ENCODE data around the gene NPAS3.

The NPAS3 gene

DNA sequence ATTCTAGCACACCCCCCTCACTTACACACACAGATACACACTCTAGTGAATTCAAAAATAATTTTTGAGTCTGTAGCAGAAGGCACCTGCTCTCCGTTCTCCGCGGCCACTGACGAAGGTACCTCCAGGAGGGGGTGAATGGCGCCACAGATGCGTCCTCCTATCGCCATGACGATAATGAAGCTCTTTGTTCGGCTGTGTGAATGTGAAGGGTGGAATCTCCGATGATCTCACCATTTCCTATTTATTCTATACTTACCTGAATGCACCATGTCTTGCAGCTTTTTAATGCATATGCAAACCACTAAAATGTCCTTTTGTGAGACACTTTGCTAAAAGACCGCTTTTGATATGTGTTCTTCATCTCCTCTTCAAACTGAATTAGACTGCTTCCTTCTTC, 849.5 kb downstream of the NPAS3 start:
- DNase-seq (ENCODE audit: low read depth, low spot score) = no peak

DNA sequence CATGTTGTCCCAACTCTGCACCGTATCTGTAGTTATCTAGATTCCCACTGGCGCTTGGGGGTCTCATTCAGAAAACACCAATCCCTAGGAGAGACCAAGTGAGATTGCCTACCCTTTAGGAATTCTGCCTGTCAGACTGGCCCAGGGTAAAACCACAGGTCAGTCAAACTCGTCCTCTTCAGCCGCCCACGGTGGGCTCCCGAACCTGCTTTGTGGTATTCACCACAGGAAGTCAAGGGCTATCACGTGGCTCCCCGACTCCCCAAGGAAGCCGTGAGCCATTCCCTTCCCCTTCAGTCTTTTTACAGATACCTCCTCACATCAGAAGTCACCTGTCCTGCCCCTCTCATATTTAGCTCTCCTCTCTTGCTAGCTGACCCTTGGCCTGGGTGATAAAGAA, 852.3 kb downstream of the NPAS3 start:
- no peak for DNase-seq (ENCODE audit: low read depth, low spot score)

DNA sequence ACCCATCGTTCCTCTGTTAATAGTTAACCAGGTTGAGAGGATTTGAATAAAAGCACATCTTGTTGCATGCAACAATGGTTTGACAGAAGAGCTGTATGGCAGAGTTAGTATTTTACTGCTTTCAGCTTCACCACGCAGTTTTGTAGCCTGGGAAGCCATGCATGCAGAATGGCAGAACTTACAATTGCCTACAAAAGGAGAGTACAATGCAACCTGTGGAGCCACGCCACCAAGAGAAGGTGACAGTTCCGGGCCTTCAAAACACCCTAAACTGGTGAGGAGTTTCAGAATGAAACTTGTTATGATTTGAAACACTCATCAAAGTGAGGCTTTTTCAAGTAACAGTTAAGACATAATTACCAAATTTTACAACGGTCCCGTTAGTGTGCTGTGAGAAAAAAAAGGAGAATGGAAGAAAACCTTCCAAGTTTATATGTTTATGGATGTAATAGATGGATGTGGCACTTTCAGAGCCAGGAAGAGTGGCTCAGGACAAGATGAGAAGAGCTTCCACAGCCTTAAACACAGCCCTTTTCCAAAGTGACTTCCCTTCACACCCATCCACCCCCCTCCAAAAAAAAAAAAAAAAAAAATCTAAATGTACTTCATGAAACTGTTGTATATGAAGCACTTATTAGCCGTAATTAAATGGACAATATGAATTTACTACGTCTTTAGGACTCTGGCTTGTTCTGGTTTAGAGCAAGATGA, 853.5 kb downstream of the NPAS3 start:
- DNase-seq (ENCODE audit: low read depth, low spot score) = no peak

DNA sequence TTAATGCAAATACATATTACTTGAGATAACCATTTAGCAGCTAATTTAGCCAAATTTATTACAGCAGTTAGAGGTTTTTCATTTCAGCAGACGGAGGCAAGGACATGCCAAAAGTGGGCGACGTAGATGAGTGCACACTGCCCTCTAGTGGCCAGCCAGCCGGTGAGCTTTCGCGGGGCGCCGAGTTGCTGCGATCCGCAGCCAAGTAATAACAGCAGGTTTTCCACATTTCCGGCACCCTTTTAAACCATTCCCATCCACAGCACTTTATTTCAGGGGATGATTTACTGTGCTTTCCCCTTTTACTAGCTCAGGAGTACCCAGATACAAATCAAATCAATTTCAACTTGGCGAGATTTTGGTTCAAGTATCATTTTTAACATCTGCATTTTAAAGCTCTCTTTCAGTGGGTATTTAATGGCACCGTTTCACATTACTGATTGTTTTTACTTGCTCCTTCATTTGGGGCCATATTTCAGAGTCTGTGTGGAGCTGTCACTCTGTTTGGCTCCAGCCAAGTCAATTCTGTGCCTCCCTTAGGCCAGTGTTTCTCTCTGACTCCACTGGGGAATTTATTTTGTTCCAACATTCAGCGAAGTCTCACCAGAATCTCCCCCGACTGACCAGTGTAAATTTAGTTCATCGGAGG, 854.2 kb downstream of the NPAS3 start:
- DNase-seq (ENCODE audit: low read depth, low spot score) = peak; percentile 34

DNA sequence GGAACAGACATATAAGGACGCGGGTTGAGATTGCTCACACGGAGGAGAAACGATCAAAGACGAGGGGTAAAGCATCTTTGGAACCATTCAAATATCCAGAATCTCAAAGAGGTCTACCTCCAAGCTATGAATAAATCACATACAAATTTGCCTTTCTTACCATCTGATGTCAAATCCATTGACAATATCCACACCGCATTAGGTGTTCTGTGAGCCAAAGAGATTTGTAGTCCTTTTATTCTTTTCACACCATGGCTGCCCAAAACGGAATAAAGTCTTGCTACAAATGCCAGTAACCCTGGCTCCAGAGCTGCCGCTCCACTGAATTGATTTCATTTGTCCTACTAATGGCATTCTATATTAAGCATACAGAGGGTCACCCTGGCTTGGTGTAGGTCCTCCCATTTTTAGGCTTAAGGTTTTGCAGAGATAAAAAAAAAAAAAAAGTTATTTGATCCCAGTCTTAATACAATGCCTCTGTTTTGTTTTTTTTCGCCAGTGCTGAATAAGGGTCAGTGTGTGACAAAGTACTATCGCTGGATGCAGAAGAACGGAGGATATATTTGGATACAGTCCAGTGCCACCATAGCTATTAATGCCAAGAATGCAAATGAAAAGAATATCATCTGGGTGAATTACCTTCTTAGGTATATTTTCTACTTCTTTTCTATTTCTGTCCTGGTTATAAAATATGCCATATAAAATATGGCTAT, 854.9 kb downstream of the NPAS3 start:
- no peak for DNase-seq (ENCODE audit: low read depth, low spot score)

DNA sequence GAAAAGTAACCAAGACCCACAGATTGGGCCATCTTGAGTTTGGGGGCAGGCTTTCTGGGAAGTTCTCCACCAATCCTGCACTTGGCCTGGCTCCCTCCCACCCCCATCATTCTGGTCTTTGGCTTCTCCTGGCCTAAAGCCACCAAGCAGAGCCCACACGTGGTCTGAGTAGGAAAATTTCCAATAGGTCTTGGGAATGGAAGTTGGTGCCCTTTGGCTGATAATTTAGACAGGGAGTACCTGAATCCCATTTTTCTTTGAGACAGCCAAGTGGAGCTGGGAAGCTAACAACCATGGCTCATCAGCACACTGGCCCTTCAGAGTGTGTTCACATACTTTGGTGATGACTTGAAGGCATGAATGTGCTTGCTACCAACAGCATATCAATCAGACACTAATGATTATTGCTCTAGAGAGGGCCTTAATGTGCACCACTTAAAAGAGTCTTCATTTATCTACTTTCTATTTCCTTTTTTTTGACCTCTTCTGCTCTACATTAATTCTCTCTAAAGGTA, 856.2 kb downstream of the NPAS3 start:
- DNase-seq (ENCODE audit: low read depth, low spot score) = no peak

DNA sequence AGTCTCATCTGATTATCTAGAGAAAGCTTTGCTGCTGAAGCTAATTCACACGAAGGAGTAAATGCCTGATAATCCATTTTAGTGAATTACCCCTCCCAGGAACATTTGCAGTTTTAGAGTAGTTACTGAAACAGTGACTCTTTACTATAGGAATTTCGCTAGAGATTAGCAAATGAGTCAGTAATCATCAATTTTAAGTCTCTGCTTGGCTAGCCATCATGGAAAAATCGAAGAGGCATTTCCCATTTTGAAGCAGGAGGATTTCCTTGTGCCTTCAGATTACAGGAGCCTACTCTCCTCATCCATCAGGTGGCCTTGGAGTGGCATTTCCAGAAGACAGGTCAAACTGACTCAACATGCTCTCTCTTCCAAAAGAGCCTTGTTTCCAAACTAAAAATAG, 857.7 kb downstream of the NPAS3 start:
- no peak for DNase-seq (ENCODE audit: low read depth, low spot score)

DNA sequence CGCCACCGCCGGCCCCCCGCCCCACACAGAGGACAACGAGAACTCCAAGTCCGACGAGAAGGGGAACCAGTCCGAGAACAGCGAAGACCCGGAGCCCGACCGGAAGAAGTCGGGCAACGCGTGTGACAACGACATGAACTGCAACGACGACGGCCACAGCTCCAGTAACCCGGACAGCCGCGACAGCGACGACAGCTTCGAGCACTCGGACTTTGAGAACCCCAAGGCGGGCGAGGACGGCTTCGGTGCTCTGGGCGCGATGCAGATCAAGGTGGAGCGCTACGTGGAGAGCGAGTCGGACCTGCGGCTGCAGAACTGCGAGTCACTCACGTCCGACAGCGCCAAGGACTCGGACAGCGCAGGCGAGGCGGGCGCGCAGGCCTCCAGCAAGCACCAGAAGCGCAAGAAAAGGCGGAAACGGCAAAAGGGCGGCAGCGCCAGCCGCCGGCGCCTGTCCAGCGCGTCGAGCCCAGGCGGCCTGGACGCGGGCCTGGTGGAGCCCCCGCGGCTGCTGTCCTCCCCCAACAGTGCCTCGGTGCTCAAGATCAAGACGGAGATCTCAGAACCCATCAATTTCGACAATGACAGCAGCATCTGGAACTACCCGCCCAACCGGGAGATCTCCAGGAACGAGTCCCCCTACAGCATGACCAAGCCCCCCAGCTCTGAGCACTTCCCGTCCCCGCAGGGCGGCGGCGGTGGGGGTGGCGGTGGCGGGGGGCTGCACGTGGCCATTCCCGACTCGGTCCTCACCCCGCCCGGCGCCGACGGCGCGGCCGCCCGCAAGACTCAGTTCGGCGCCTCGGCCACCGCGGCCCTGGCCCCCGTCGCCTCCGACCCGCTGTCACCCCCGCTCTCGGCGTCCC, 861.3 kb downstream of the NPAS3 start:
- no peak for DNase-seq (ENCODE audit: low read depth, low spot score)

DNA sequence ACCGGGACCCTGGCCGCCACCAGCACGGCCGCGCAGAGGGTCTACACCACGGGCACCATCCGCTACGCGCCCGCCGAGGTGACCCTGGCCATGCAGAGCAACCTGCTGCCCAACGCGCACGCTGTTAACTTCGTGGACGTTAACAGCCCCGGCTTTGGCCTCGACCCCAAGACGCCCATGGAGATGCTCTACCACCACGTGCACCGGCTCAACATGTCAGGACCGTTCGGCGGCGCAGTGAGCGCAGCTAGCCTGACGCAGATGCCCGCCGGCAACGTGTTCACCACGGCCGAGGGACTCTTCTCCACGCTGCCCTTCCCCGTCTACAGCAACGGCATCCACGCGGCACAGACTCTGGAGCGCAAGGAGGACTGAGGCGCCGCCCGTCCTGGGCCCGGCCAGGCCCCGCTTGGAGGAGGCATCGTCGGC, 862.1 kb downstream of the NPAS3 start:
- DNase-seq (ENCODE audit: low read depth, low spot score) = no peak

DNA sequence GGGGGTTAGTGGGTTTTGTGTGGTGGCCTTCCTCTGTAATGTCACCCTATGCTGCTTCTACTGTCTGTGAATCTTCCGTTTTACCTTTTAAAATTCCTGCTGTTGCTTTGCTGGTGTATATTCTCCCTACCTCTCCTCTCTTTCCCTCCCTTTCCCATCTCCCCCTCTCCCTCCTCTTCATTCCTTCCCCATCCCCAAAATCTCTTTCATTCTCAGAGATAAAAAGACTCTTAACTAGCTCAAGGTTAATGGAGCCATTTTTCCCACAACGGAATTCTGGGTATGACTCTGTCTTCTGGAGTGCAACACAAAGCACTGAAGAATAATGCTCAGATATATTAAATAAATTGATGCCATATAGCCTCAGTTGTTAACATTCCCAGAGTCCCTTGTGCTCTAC, 864.1 kb downstream of the NPAS3 start:
- DNase-seq (ENCODE audit: low read depth, low spot score) = no peak

DNA sequence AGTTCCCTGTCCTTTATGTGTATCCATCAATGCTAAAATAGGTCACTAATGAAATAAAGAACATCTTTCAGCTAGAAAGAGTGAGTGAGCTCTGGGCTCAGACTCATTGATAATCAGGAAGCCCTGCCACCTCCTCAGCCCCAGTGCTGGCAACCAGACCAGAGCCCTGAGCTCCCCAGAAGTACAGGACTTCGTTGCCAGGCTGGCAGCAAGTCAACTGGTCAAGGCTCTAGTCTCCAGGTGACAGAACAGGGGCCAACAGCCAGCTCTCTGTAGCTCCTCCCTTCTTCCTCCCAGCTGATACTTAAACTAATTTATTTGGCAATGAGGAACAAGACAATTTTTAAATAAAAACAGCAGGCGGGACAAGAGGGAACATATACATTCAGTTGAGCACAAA, 866.9 kb downstream of the NPAS3 start:
- no peak for DNase-seq (ENCODE audit: low read depth, low spot score)

DNA sequence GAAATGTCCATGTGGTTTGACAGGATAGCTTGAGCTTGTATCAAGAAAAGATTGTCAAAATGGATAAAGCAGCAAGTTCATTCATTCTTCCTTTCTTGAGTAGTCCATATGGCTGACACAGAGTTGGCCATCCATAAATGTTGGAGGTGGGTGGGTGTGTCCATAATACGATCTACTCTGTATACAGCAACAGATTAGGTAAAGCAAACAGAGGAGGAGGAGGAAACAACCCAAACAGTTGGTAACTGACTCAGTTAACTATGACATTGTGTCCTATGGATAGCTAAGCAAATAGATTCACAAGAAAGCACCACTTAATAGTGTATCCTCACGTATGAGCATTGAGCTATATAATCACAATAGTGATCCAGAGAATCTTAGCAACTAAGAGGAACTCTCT, 868.2 kb downstream of the NPAS3 start:
- DNase-seq (ENCODE audit: low read depth, low spot score) = no peak

DNA sequence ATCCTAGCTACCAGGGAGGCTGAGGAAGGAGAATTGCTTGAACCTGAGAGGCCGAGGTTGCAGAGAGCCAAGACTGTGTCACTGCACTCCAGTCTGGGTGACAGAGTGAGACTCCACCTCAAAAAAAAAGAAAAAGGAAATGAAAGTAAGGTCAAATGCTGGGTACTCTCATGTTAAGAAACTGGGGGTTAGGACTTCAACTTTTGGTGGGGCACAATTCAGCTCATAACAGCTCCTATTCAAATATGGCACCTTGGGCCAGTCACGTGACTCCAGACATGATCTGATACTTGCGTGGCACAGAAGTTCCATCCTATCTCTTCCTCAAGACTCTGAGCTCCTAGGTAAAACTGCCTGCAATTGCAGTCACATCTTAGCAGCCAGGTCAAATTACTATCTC, 869.5 kb downstream of the NPAS3 start:
- no peak for DNase-seq (ENCODE audit: low read depth, low spot score)

DNA sequence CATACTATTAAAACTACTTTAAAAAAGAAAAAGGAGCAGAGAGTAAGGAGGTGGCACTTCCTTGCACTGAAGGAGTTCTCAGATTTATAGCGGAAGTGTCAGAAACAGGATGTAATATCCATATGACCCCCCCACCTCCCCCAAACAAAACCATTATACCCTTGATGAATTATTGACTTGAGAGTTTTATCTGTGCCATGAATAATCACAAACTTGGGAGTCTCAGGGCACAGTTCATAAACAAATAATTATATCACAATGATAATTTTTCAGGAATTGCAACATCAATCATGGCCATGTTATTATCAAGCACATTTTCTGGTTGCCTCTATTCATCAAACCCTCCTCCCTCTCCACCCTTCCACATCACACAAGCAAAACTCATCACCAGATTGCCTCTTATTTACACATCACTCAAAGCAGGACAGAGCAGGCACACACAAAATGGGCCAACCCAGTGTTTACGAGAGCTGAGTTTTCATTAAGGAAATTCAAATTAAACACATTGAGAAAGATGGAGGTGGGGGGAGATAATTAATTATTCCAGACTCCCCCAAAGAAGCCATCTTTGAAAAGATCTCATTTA, 870.8 kb downstream of the NPAS3 start:
- no peak for DNase-seq (ENCODE audit: low read depth, low spot score)

DNA sequence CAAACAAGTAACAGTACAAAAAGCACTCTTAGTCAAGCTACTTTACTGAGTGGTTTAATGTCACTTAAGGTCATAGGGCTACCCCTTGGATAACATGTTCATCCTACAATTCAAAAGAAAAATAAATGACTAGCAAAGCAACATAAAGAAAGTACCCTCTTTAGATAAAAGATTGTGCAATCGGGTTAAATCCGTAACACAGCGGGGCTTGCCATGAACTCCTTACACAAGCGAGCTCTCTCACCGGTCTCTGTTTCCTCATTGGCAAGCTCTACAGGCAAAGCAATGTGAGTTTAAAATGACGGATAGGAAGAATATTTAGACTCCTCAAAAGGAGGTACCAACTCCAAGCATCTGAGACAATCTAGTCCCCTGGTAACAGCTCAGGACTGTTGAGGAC, 871.6 kb downstream of the NPAS3 start:
- DNase-seq (ENCODE audit: low read depth, low spot score) = no peak

DNA sequence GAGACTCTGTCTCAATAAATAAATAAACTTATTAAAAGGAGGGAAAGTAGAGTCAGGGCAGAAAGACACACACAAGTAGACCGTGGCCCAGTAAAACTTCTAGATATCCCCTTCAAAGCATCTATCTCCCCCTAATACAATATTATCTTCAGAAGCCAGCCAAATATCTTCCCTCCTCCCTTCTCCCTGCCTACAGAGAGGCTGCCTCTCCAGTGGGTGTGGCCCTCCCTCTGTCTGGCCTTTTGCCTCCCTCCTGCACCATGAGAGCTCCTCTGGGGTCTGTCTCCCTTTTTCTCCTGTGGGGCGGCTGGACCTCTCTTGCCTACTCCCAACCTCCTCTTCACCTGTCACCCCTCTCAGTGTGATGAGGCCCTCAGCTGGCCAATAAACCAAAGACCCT, 873.0 kb downstream of the NPAS3 start:
- DNase-seq (ENCODE audit: low read depth, low spot score) = no peak

DNA sequence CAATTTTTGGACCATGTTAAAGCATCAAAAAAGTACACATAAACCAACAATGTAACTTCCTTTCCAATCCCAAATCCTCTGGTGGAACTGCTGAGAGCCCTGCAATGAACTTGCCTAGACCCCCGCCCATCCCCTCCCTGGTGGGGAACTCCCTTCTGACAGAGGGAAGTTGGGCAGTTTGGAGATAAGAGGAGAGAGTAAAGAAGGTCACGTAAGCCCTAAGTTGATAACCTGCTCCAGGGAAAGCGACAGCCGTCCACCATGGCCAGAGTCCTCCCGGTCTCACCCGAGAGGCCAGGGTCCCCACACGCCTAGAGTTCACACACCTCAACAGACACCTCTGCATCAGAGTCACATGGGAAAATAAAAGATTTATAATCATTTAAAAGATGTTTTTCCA, 873.5 kb downstream of the NPAS3 start:
- no peak for DNase-seq (ENCODE audit: low read depth, low spot score)

DNA sequence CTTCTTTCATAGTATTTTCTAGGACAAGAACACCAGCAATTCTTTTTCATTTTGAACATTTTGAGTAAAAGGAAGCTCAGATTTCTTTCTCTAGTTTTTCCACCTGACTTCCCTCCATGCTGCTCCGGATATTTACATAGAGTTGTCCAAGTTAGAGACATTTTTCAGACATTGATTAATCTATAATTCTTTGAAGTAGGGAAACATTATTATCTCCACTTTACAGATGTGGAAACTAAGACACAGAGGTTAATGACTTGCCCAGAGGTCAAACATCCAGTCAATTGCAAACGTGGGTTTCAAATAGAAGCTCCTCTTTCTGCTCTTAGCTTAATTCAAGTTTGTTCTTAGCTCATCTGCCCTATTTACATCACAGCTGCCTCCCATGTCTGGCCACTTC, 873.9 kb downstream of the NPAS3 start:
- DNase-seq (ENCODE audit: low read depth, low spot score) = no peak

DNA sequence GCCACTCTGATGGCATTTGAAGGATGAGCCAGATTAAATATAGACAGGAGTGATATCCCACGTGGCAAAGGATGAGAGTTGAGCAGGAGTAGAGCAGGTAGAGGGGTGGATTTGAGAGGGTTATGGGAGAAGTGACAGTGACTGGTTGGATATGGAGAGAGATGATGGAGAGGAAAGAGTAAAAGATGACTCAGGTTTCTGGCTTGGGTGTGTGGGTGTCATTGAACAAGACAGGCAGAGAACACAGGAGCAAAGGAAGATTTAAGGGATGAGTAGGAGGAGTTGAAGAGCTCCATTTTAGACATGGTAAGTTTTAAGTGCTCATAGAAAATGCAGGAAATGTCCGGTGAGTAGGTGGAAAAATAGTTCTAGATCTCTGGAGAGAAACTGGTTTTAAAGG, 875.3 kb downstream of the NPAS3 start:
- no peak for DNase-seq (ENCODE audit: low read depth, low spot score)

DNA sequence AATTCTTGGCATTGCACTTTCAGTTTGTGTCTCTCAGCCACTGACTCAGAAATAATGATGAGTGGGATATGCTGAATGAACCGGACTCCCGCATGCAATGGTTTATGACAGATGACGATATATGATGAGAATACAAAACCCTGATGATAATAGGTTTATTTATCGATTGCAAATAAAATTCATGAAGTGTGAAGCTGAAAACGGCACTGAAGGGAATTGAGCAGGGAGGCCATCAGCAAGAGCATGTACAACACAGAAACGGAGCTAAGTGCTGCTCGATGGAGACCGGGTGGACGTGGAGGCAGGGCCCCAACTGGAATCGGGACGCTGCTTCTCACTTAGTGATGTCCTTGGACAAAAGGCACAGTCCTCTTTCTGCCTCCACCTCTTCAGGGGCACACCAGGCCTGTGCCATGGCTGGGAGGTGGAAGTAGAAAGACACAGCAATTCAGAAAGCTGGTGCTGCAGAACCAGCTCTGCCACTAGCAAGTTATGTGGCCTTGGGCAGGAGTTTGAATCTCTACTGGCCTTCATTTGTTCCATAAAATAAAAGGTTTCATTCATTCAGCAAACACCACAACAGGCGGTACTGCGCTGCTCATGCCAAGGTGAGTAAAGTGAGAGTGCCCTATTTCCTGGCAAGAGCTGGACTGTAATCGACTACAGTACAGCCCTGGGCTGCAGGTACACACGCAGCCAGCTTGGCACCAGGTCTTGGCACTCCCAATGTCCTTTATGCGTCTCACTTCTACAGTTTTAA, 895.2 kb downstream of the NPAS3 start:
- DNase-seq (ENCODE audit: low read depth, low spot score) = no peak

Data from activated naive CD8-positive, alpha-beta T cell treated with anti-CD3 and anti-CD28 coated beads, Interleukin-2, amount 50 U/mL, for 16 hours (primary cell).